A549 (cell line): ENCODE measurements around the gene NR1D1.

ENCODE experiments used
- CBX8 ChIP-seq: fragments of 200-600 bp; sonication (generic); IDR thresholded peaks from 2 replicates; pipeline ENCODE4 v1.6.1; 2016
- CEBPB ChIP-seq, 2 experiments: fragments of >200 bp in 1 of 2; sonication (Bioruptor Twin) in 1 of 2; formaldehyde crosslinking in 1 of 2; IDR thresholded peaks; 2 replicates each; pipeline ENCODE4 v1.6.1; 2012 to 2016
- CHD4 ChIP-seq: fragments of 200-600 bp; sonication (generic); IDR thresholded peaks from 2 replicates; pipeline ENCODE4 v1.6.1; 2016; ENCODE audit warnings: antibody characterized with exemption, mild to moderate bottlenecking, borderline replicate concordance
- EP300 ChIP-seq, 2 experiments: fragments of >200 bp; sonication (Bioruptor Twin); formaldehyde crosslinking; IDR thresholded peaks; 2 replicates in 1 of 2; 3 replicates in 1 of 2; pipeline ENCODE4 v1.6.1; 2016 to 2017
- MAFK ChIP-seq: fragments of 450-650 bp; IDR thresholded peaks from 2 replicates; pipeline ENCODE4 v1.6.1; 2014; ENCODE audit not compliant: partially characterized antibody
- NR3C1 ChIP-seq: fragments of >200 bp; sonication (Bioruptor Twin); formaldehyde crosslinking; IDR thresholded peaks from 3 replicates; pipeline ENCODE4 v1.6.1; 2017
- POLR2A ChIP-seq: IDR thresholded peaks from 2 replicates; pipeline ENCODE4 v1.6.1; 2012; ENCODE audit warnings: mild to moderate bottlenecking, low read length
- RAD21 ChIP-seq, 2 experiments: fragments of >200 bp in 1 of 2; sonication (Bioruptor Twin) in 1 of 2; formaldehyde crosslinking in 1 of 2; IDR thresholded peaks in 1 of 2; conservative IDR thresholded peaks in 1 of 2; 2 replicates in 1 of 2; 3 replicates in 1 of 2; pipeline ENCODE4 v1.6.1; 2012 to 2018; ENCODE audit warnings: inconsistent platforms in 1 of 2
- REST ChIP-seq: fragments of 200-600 bp; sonication (generic); IDR thresholded peaks from 2 replicates; pipeline ENCODE4 v1.6.1; 2016; ENCODE audit warnings: antibody characterized with exemption, mild to moderate bottlenecking, moderate library complexity
- RNF2 ChIP-seq: fragments of 200-600 bp; sonication (generic); IDR thresholded peaks from 2 replicates; pipeline ENCODE4 v1.6.1; 2016; ENCODE audit warnings: low read depth, mild to moderate bottlenecking, antibody characterized with exemption, moderate library complexity, borderline replicate concordance
- SMC3 ChIP-seq: fragments of >200 bp; sonication (Bioruptor Twin); formaldehyde crosslinking; IDR thresholded peaks from 3 replicates; pipeline ENCODE4 v1.6.1; 2018; ENCODE audit warnings: inconsistent platforms
- TF ChIP-seq, protein P1 (sequence below): fragments of >200 bp; sonication (Bioruptor Twin); formaldehyde crosslinking; IDR thresholded peaks from 3 replicates; pipeline ENCODE4 v1.5.1; 2016
- TF ChIP-seq, protein P2 (sequence below): IDR thresholded peaks from 2 replicates; pipeline ENCODE4 v1.6.1; 2012
- TF ChIP-seq, protein P3 (sequence below): fragments of >200 bp; sonication (Bioruptor Twin); formaldehyde crosslinking; IDR thresholded peaks from 3 replicates; pipeline ENCODE4 v1.6.1; 2016

- no peak for TF ChIP-seq REST
- TF ChIP-seq, protein P1, sequence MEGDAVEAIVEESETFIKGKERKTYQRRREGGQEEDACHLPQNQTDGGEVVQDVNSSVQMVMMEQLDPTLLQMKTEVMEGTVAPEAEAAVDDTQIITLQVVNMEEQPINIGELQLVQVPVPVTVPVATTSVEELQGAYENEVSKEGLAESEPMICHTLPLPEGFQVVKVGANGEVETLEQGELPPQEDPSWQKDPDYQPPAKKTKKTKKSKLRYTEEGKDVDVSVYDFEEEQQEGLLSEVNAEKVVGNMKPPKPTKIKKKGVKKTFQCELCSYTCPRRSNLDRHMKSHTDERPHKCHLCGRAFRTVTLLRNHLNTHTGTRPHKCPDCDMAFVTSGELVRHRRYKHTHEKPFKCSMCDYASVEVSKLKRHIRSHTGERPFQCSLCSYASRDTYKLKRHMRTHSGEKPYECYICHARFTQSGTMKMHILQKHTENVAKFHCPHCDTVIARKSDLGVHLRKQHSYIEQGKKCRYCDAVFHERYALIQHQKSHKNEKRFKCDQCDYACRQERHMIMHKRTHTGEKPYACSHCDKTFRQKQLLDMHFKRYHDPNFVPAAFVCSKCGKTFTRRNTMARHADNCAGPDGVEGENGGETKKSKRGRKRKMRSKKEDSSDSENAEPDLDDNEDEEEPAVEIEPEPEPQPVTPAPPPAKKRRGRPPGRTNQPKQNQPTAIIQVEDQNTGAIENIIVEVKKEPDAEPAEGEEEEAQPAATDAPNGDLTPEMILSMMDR, result no peak
- TF ChIP-seq CBX8, result no peak
- TF ChIP-seq, protein P2, sequence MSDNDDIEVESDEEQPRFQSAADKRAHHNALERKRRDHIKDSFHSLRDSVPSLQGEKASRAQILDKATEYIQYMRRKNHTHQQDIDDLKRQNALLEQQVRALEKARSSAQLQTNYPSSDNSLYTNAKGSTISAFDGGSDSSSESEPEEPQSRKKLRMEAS, result peak; percentile 97
- TF ChIP-seq POLR2A, result no peak
- no peak for TF ChIP-seq SMC3
- no peak for TF ChIP-seq EP300 (IDR thresholded peaks at IDR 0.05)
- no peak for TF ChIP-seq CHD4
- TF ChIP-seq NR3C1, result no peak
- TF ChIP-seq, protein P3, sequence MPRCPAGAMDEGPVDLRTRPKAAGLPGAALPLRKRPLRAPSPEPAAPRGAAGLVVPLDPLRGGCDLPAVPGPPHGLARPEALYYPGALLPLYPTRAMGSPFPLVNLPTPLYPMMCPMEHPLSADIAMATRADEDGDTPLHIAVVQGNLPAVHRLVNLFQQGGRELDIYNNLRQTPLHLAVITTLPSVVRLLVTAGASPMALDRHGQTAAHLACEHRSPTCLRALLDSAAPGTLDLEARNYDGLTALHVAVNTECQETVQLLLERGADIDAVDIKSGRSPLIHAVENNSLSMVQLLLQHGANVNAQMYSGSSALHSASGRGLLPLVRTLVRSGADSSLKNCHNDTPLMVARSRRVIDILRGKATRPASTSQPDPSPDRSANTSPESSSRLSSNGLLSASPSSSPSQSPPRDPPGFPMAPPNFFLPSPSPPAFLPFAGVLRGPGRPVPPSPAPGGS, result no peak
- no peak for TF ChIP-seq CEBPB (IDR thresholded peaks at IDR 0.05)
- no peak for TF ChIP-seq MAFK
- TF ChIP-seq RAD21 (conservative IDR thresholded peaks at IDR 0.05 in 1 of 2, IDR thresholded peaks at IDR 0.05 in 1 of 2), result no peak
- TF ChIP-seq RNF2, result no peak
Measured at GRCh38 chr17:40068917-40069750, 31.3 kb downstream of the NR1D1 start.
